ENCODE measurements around the gene TSPAN18. TPM values are rescaled to one million over a fixed set of nuclear protein-coding genes. Genes with fewer than 3 reads are reported as not detected.

Gene TSPAN18
- total and polyA plus RNA-seq, 2 of the 4 experiments (the other 2 are of a cell fraction): 0.36 to 1.1 TPM

GRCh38 chr11:44781655-44782054 lies 54.9 kb downstream of the TSPAN18 start:
- Histone ChIP-seq H3K36me3 (ENCODE audit: control insufficient read depth, insufficient read depth, low read length) (no peaks in the 10 kb centered on the region), H3K4me3 (ENCODE audit: insufficient read depth, low read depth, low read length) (no peak overlapping the region), H3K27ac (ENCODE audit: insufficient read depth, low read length) (no peak overlapping the region), H4K20me1 (ENCODE audit: insufficient read depth, low read length) (no peaks in the 10 kb centered on the region), H3K23ac (ENCODE audit: low read depth, low read length) (no peak overlapping the region), H2BK5ac (ENCODE audit: low read depth, low read length, poor library complexity, severe bottlenecking) (no peak overlapping the region), H3K27me3 (ENCODE audit: control insufficient read depth, insufficient read depth, low read length) (peaks cover 19% of the 10 kb centered on the region), H3K9ac (ENCODE audit: low read depth, low read length) (no peak overlapping the region), H2AK9ac (replicated peaks; ENCODE audit: low read depth, low read length, poor library complexity) (no peak overlapping the region), H2AFZ (replicated peaks; ENCODE audit: low read length, poor library complexity) (no peak overlapping the region), H3K9me3 (ENCODE audit: control insufficient read depth, insufficient read depth, low read length) (no peaks in the 10 kb centered on the region), H3K9me1 (ENCODE audit: insufficient read depth, low read length) (no peaks in the 10 kb centered on the region), H4K91ac (ENCODE audit: insufficient read depth, low read depth, low read length) (no peak overlapping the region), H3K79me1 (ENCODE audit: low read depth in 1 of 2, low read length in 2 of 2) (no peaks in the 10 kb centered on the region), H2BK15ac (ENCODE audit: low read depth, low read length) (no peak overlapping the region), H4K5ac (ENCODE audit: low read depth, low read length) (no peak overlapping the region), H3K56ac (ENCODE audit: extremely low read depth, insufficient read depth, low read length) (no peak overlapping the region), H2AK5ac (ENCODE audit: low read depth, low read length) (no peak overlapping the region), H2BK120ac (ENCODE audit: low read depth, low read length) (no peak overlapping the region), H3K14ac (replicated peaks; ENCODE audit: low read depth, low read length) (no peak overlapping the region), H4K8ac (ENCODE audit: low read depth in 2 of 2, low read length in 2 of 2) (no peak overlapping the region), H3K18ac (ENCODE audit: low read depth, low read length) (no peak overlapping the region), H3K4me1 (ENCODE audit: control insufficient read depth, insufficient read depth, low read length) (peaks cover 4% of the 10 kb centered on the region; the same call in 1 of the 2 replicates), H2BK20ac (ENCODE audit: low read depth, low read length) (no peak overlapping the region), H3K4me2 (ENCODE audit: low read depth, low read length) (no peak overlapping the region), H3K4ac (ENCODE audit: low read depth, low read length) (no peak overlapping the region)
- CTCF ChIA-PET: no interaction called here
- TF ChIP-seq MAZ (IDR thresholded peaks at IDR 0.05; ENCODE audit: borderline replicate concordance, low read depth, low read length) (no peak), CEBPB (IDR thresholded peaks at IDR 0.05; ENCODE audit: low read depth, low read length) (no peak), POLR2A (IDR thresholded peaks at IDR 0.05; ENCODE audit: low read depth, low read length) (no peak), BHLHE40 (IDR thresholded peaks at IDR 0.05; ENCODE audit: low read depth, low read length) (no peak), RFX5 (IDR thresholded peaks at IDR 0.05; ENCODE audit: low read depth, low read length) (no peak)
- POLR2A ChIA-PET (ENCODE audit: unreplicated experiment): no interaction called here
- ATAC-seq (ENCODE audit: low read depth) (no peak), DNase-seq (no peak)
- intact Hi-C loops (cut with micrococcal nuclease): no loop called here
- dilution Hi-C loops (cut with HindIII; ENCODE audit: low sequenced_read_pairs, unreplicated experiment): no loop called here
- in situ Hi-C loops (cut with MboI; ENCODE audit: low sequenced_read_pairs): no loop called here
- WGBS, 2 experiments (ENCODE audit: extremely low coverage in 2 of 2, insufficient read length in 1 of 2): 100% methylated on average over 1 of the region's 2 CpGs; no CpG with 5 or more reads in 1 of the 2 experiments
- no TSS peak for BruUV-seq (replicated peaks)

All from IMR-90 (cell line).